Measurements from ENCODE around the gene CHPF2.

CHPF2 gene

GRCh38 chr7:151231080-151231479 is 1.2 kb upstream of the CHPF2 start:
- Histone ChIP-seq H3K9ac (ENCODE audit: low read length) (no peak overlapping the region), H3K36me3 (replicated peaks; ENCODE audit: low read depth, low read length) (peaks cover 3% of the 10 kb centered on the region), H4K20me1 (ENCODE audit: insufficient read depth, low read length) (peaks cover 21% of the 10 kb centered on the region), H3K27ac (ENCODE audit: low read length) (no peak overlapping the region), H3K4me2 (ENCODE audit: low read length) (no peak overlapping the region), H3K79me2 (ENCODE audit: low read length) (peaks cover 30% of the 10 kb centered on the region), H2AFZ (ENCODE audit: low read depth, low read length) (no peak overlapping the region), H3K9me3 (ENCODE audit: insufficient read depth, low read length) (no peaks in the 10 kb centered on the region), H3K4me3 (ENCODE audit: low read length) (no peak overlapping the region), H3K27me3 (ENCODE audit: low read depth, low read length) (no peaks in the 10 kb centered on the region), H3K4me1 (ENCODE audit: low read length) (peaks cover 21% of the 10 kb centered on the region)
- no peak for TF ChIP-seq CTCF (IDR thresholded peaks at IDR 0.05; ENCODE audit: low read depth, low read length)

DNA sequence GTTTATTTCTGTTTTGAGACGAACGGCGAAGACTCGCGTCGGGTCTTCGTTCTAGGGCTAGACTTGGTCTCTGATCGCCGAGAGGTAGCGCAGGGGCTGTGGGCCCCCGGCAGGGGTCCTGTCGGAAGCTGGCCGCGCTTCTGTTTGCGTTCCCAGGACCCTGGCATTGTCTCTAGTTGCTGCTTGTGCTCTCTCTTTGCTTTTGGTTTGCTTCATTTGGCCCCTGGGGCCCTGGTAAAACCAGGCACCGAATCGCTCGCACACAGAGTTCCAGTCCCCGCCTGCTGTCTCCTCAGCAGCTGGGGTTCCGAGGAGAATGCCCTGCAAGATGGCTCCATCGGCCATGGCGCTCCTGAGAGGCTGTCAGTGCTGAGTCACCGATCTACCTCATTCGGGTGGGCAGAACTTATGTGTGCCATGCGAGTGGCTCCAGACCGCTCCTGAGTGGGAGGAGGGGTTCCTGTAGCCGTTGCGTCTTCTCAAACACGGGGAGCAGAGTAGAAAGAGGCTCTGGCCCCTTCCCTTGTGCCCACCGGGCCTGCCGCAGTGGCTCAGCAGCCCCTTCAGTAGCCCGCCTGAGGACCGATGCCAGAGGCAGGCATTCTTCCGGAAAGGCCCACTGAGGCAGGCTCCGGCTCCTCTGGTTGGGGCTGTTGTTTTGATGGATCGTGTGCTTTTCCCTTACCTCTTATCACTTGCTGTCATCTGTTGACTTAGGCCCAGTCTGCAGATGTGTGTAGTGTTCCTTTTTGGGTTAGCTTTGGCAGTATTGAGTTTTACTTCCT is 826 bp downstream of the CHPF2 start:
- Histone ChIP-seq H3K9me3 (ENCODE audit: insufficient read depth, low read length) (no peaks in the 10 kb centered on the region), H3K4me3 (ENCODE audit: low read length) (peak overlapping the region; percentile 99), H3K9ac (ENCODE audit: low read length) (peak overlapping the region; percentile 93), H3K4me1 (ENCODE audit: low read length) (peaks cover 16% of the 10 kb centered on the region), H3K4me2 (ENCODE audit: low read length) (peak overlapping the region; percentile 95), H3K27ac (ENCODE audit: low read length) (peak overlapping the region; percentile 22), H3K27me3 (ENCODE audit: low read depth, low read length) (no peaks in the 10 kb centered on the region), H3K79me2 (ENCODE audit: low read length) (peaks cover 20% of the 10 kb centered on the region), H4K20me1 (ENCODE audit: insufficient read depth, low read length) (peaks cover 30% of the 10 kb centered on the region), H2AFZ (ENCODE audit: low read depth, low read length) (no peak overlapping the region), H3K36me3 (replicated peaks; ENCODE audit: low read depth, low read length) (peaks cover 11% of the 10 kb centered on the region)
- TF ChIP-seq CTCF (IDR thresholded peaks at IDR 0.05; ENCODE audit: low read depth, low read length) (no peak), EZH2phosphoT487 (IDR thresholded peaks at IDR 0.05; ENCODE audit: low read depth) (no peak)

GRCh38 chr7:151233804-151234203 is 1.5 kb downstream of the CHPF2 start:
- peaks cover 37% of the 10 kb centered on the region for H4K20me1 ChIP-seq (ENCODE audit: insufficient read depth, low read length)
- peak overlapping the region; percentile 95 for H3K4me2 ChIP-seq (ENCODE audit: low read length)
- no peaks in the 10 kb centered on the region for H3K9me3 ChIP-seq (ENCODE audit: insufficient read depth, low read length)
- H3K4me3 ChIP-seq (ENCODE audit: low read length) = peak overlapping the region; percentile 99
- H2AFZ ChIP-seq (ENCODE audit: low read depth, low read length) = no peak overlapping the region
- no peaks in the 10 kb centered on the region for H3K27me3 ChIP-seq (ENCODE audit: low read depth, low read length)
- peaks cover 19% of the 10 kb centered on the region for H3K4me1 ChIP-seq (ENCODE audit: low read length)
- peaks cover 20% of the 10 kb centered on the region for H3K79me2 ChIP-seq (ENCODE audit: low read length)
- peak overlapping the region; percentile 93; the same call in 1 of the 2 replicates for H3K9ac ChIP-seq (ENCODE audit: low read length)
- no peak overlapping the region for H3K27ac ChIP-seq (ENCODE audit: low read length)
- TF ChIP-seq EZH2phosphoT487 (IDR thresholded peaks at IDR 0.05; ENCODE audit: low read depth) = no peak
- no peak for TF ChIP-seq CTCF (IDR thresholded peaks at IDR 0.05; ENCODE audit: low read depth, low read length)
- peaks cover 12% of the 10 kb centered on the region for H3K36me3 ChIP-seq (replicated peaks; ENCODE audit: low read depth, low read length)

- H2AFZ ChIP-seq (ENCODE audit: low read depth, low read length) = no peak overlapping the region
- H4K20me1 ChIP-seq (ENCODE audit: insufficient read depth, low read length) = peaks cover 46% of the 10 kb centered on the region
- peaks cover 27% of the 10 kb centered on the region for H3K4me1 ChIP-seq (ENCODE audit: low read length)
- no peaks in the 10 kb centered on the region for H3K9me3 ChIP-seq (ENCODE audit: insufficient read depth, low read length)
- no peak overlapping the region for H3K4me2 ChIP-seq (ENCODE audit: low read length)
- H3K9ac ChIP-seq (ENCODE audit: low read length) = no peak overlapping the region
- TF ChIP-seq CTCF (IDR thresholded peaks at IDR 0.05; ENCODE audit: low read depth, low read length) (no peak), EZH2phosphoT487 (IDR thresholded peaks at IDR 0.05; ENCODE audit: low read depth) (no peak)
- H3K27ac ChIP-seq (ENCODE audit: low read length) = no peak overlapping the region
- H3K36me3 ChIP-seq (replicated peaks; ENCODE audit: low read depth, low read length) = peaks cover 12% of the 10 kb centered on the region
- H3K79me2 ChIP-seq (ENCODE audit: low read length) = peaks cover 20% of the 10 kb centered on the region
- no peaks in the 10 kb centered on the region for H3K27me3 ChIP-seq (ENCODE audit: low read depth, low read length)
- H3K4me3 ChIP-seq (ENCODE audit: low read length) = no peak overlapping the region
Measured at GRCh38 chr7:151235091-151235787, 3.0 kb downstream of the CHPF2 start.

All from OCI-LY3 (cell line).